ENCODE measurements around the gene CCM2.

Gene CCM2

DNA sequence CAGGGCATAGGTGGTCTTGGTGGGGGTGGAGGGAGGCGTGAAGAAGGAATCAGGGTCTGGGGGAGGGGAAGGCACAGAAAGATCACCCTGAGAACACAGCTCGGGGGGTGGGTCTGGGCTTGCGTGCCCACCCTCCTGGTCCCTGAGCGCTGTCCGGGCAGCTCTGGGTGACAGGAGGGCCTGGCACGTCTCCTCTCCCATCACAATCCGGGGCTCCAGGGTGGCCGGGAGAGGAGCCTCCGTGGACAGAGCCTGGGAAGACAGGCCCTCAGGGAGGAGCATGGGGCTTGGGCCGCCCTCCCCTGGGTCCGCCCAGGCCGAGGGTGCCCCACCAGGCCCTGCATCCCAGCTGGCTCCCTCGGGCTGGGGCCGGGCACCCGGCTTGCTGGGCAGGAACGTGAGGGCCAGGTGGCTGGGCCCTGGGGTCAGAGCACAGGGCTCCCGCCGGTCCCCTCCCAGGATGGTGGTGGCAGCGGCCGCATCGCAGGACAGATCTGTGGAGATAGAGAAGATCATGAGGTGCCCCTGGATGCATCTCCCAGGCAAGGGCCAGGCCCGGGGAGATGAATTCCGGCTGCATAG, 85.7 kb downstream of the CCM2 start:
- no peak for DNase-seq

DNA sequence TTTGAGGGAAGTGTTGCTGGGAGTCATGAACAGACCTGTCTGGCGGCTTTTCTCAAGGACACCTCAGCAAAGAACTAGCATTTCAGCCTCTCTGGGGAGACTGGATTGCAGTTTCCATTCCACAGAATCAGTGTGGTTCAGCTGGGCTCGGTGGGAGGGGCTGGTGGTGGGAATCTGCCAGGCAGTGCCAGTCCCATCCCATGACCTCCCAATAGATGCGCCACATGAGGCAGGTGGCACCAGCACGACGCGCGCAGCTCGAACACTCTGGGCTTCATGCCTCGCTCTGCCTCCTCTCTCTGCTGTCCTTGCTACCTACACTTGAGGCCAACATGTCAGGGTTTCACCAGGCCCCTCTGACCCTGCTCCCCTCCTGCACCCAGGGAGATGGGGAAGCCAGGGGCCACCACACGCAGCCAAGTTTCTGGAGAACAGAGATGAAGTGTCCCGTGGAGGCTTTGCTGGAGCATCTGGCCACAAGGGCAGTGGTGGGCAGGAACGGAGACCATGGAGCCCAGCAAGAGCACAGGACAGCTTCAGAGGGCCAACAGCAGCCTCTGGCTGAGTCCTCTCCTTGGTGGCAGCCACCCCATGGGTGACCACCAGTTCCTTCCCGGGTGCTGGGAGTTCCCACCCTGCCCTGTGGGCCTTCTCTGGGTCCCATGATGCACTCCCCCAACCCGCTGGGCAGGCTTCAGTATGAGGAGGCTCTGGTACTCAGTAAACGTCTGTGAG, 86.5 kb downstream of the CCM2 start:
- no peak for DNase-seq

DNA sequence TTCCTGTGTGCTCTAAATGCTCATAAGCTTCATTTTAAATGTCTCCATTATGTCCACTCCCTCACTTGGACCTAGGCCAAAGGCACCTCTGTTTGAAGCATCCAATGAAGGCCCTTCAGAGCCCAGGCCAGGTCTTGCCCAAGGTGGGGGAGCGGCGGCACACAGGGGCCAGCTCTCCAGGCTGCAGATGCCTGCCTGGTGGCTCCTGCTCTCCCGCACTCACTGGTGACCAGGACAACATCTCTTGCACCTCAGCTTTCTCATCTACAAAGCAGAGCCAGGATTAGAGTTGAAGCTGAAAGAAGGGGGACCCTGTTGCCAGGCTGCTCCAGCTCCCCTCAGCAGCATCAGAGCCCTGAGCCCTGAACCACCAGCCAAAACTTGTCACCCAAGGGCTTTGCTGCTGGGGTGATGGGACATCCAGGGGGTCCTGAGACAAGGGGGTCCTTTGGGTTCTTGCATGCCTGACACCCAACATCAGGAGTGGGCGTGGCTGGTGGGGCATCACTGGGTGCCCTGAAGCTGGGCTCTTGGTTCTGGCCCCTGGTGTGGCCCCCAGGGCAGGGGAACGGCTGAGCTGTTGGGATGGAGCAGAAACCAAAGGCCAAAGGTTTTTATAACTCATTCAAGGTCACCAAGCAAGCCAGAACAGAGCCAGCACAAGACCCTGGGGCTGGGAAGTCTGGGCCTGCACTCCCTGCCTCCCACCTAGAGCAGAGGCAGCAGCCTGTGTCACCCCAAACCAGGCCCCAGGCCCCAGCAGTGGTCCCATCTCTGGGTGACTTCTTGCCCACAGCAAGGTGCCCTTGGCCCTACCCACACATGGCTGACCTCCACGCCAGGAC, 87.5 kb downstream of the CCM2 start:
- no peak for DNase-seq

DNA sequence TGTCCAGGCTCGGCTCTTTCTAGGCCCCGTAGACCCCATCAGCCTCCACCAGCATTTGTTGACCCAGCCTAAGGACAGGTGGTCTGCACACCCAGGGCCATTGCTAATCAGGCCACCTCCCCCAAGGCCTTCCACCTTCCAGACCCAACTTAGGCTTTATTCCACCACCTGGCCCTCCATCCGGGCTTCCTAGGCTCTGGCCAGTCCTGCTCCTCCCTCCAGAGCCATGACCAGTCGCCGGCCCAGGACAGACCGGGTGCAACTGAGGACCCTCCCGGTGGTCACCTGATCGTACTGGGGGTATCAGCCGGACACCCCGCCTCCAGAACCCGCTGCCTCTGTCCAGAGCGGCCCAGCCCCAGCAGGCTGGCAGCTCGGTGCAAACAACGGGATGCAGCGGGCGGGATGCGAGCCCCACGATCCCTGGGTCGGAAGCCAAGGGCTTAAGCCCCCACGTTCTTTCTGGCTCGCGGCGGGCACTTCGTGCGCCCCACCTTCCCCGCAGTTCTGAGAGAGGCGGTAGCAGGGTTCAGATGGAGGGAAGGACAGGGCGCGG, 88.2 kb downstream of the CCM2 start:
- DNase-seq: no peak

DNA sequence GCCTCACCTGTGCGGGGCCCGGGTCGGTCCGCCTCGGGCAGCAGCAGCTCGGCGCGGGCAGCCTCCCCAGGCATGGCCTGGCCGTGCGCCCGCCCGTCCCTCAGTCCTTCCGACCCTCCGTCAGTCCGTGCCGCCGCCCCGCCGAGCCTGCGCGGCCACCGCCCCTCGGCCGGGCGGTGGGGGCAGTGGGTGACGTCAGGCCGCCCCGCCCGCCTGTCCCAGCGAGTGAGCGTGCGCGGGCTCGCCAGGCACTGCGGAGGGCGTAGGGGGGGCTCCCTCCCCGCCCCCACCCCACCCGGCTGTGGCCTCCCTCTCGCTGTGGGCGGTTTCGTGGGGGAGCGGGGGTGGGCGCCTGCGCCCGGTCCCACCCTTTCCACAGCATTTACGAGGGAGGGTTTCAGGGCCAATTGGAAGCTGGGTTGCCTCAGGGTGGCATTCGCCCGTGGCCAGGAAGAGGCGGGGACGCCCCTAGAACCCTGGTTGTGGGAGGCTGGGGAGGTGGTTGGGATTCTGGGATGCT, 88.9 kb downstream of the CCM2 start, which contains the start of gene NACAD:
Gene NACAD (minus strand): TSS at position 149 of the 520 bp plus-strand sequence. CDS start 75 bp downstream, at position 74.
- DNase-seq: peak; percentile 12 to 31

DNA sequence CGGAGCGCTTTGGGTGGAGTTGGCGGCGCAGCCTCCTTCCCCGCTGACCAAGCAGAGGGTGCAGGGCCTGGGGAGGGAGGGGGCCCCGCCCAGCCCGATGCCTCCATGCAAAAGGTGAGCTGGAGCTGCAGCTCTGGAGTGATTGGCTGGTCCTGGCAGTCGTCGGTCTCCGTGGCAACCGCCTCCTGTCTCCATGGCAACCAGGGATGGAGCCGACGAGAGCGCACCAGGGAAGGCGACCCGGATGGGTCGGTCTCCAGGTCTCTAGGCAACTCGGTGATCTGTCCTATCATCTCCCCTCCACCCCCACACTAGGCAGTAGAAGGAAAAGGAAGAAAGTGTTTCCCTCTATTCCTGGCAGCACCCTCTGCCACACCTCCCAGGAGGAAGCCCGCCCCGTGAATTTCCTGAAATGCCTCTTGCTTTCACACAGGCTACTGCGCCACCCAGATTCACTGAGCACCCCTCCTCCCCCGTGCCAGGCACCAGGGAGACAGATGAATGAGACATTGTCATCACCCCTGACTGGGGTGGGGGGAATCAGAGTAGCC, 89.4 kb downstream of the CCM2 start:
- peak; percentile 43 to 51 for DNase-seq

DNA sequence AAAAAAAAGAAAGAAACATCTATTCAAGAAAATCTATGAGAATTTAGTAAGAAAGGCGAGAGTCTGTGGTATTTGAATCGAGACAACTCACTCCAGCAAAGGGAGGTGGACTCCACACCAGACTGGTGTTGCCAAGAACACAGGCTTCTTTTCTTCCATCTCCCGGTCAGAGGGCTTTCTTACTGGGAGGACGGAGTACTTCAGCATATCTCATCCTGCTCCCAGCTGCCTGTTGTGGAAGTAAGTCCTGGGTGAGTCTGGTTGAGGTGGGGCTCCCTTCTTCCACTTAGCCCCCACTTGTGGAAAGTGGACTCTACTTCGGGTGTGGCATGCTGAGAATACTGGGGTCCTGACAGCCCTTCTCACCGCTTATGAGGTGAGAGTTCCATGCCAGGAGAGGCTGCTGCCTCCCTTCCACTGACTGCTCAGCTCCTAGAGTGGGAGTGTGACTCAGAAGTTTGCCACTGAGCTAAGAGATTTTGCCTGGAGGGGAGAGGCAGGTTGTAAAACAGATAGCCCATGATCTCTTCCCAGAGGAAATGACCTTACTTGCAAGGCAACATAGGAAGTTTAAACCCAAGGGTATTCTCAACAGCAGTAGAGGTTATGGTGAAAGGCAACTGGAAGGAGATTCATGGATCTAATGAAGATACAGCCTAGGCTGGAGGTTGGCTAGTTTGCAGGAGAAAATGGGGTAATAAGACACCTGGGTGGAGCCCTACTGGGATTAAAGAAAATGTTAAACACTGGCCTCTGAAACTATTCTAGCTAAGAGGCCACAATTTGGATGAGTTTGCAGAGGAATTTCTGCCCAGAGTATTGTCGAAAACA, 92.3 kb downstream of the CCM2 start:
- DNase-seq: no peak

DNA sequence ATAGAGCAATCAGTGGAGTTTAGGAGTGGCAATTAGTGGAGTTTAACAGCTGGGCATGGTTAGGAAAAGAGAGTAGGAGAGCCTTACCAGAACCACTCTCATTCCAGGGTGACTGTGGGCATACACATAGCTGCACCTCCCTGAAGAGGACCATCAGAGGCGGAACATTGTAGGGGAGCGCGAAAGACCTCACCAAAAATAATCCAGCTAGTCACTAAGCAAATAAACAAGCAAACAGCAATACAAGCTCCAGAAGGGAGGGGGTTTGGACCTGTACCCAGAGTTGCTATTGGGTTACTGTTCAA, 92.9 kb downstream of the CCM2 start:
- no peak for DNase-seq

DNA sequence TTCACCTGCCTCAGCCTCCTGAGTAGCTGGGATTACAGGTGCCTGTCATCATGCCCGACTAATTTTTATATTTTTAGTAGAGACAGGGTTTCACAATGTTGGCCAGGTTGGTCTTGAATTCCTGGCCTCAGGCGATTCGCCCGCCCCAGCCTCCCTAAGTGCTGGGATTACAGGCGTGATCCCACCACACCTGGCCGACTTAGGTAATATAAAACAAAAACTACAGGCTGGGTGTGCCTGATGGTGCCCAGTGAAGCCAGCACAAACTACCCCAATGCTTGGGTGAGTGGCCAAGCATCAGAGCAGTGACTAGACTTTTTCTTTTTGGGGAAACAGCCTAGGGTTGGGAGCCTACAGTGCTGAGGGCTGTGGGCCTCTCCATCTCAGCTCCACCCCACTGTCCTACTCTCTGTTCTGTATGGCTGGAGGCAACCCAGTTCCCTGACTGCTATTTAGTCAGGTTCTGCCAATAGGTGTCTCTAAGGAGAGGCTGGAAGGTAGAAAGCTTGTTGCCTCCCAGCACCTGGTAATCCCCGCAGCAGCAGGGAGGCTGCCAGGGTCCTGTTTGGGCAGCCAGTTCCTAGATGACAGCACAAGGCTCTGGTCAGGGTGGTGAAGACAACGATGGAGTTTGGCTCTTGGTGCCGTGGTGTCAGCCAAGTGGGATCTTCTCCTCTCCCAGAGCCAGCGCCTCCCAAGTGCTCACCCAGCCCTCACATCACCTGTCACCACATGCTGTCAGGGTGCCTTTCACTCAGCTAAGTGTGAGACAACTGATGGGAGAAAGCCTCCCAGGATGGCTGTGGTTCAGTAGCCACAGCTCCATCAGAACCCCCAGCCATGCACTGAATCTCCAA, 99.2 kb downstream of the CCM2 start:
- no peak for DNase-seq

DNA sequence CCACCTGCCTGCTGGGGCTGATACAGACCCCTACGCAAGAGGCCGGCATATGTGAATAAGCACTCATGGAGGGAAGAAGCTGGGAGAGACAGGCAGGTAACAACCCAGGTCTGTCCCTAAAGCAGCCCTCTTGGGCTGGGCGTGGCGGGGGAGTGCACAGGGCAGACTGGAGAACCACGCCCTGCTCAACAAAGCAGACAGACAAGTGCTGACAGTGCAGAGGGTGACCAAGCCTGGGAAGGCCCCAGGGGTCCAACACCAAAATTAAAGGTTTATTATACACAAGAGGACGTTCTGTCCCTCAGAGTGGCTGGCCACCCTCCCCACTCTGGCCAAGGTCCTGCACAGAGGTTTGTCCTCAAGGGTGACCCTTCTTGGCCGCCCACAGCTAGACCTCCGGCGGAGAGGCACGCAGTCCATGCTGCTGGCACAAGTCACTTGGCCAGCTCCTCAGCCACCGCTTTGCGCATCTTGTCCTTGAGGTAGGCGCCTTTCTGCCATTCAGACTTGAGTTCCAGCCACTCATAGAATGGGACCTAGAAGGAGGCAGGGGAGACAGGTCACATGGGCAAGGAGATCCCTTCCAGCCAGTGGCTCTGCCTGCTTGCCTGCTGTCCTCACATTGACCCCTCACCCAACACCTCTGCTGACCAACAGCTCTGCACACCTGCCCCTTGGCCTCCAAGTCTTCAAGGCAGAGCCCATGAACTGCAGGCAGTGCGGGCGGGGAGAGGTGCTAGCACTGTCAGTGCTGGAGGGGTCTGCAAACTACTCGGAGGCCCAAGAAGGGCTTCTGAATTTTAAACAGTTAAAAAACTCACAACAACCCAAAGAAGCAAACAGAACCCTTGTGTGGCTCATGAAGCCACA, 100.1 kb downstream of the CCM2 start:
- no peak for DNase-seq

DNA sequence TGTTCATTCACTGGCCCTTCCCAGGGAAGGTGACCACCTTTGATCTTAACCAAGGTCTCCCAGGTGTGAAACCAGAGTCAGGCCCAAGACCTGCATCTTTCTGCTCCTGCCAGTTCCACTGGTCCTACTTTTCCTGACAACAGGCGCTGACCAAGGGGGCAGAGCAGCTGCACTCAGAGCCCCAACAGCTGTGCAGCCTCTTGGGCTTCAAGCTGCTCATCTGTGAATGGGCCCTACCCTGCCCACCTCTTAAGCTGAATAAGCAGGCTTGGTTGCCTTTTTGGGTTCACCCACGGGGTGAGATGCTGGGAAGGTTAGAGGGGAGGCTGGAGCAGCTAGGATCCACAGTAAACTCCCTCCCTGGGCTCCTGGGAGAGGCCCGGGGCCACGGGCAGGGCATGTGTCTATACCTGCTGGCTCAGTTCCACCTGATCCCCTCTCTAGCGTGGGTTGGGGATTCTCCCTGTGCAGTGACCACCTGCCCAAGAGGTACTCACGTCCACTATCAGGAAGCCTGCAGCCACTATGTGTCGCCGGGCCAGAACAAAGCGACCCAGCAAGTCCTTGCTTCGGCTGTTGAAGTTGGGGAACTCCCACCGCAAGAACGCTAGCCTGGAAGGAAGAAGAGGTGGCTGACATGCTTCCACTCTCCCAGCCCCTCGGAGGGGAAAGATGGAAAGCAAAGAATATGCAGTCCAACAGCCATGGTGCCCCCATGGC, 100.9 kb downstream of the CCM2 start:
- no peak for DNase-seq

DNA sequence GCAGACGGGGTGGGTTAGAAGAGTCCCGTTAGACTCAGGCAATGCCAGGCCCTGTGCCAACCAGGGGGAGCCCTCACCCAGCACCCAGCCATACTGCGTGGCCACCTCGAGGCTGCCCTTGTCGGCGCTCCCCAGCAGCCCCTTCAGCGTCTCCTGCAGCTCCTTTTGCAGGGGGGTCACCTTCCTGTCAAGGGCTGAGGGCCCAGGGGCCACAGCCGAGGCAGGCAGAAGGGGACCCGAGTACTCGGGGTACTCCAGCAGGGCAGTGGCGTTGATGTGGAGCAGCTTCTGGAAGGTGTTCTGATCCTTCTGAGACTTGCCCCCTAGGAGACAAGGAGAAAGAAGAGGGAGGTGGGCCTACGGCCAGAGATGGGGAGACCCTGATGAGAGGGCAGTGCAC, 101.7 kb downstream of the CCM2 start:
- no peak for DNase-seq

DNA sequence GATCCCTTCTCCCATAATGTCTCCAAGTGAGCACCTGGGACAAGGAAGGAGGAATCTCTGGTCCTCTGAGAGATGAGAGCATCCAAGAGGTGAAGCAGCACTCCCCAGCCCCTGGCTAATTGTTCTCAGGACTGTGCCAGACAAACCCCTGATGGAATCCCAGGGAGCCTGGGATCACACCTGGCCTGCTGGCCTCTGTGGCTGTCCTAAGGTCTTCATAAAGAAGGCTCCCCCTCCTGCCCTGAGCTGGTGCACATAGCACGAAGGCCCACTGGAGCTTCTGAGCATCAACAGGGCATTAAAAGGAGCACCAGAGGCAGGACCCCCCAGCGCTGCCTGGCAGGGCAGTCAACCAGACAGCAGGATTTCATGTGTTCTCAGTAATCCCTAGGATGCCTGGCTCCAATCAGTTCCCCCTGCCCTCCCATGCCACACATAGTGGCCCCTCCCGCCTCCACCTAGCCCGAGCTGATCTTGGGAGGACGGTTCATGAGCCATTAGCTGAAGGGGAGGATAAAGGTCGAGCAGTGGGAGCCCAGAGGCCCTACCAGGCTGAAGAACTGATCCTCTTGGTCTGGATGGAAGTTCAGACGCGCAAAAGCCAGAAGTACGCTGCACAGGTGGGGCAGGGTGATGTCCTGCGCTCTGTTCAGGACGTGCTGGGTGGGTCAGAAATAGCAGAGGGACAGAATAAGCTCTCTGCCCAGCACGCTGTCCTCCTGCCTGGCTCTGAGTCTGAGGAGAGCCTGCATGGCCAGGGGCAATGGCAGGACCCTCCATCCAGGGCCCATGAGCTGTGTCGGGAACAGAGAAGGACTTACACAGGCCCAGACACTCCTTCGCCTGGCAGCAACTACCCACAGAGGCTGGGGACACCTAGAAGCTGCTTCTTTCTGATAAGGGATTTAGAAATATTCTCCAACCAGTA, 103.0 kb downstream of the CCM2 start:
- DNase-seq: no peak

DNA sequence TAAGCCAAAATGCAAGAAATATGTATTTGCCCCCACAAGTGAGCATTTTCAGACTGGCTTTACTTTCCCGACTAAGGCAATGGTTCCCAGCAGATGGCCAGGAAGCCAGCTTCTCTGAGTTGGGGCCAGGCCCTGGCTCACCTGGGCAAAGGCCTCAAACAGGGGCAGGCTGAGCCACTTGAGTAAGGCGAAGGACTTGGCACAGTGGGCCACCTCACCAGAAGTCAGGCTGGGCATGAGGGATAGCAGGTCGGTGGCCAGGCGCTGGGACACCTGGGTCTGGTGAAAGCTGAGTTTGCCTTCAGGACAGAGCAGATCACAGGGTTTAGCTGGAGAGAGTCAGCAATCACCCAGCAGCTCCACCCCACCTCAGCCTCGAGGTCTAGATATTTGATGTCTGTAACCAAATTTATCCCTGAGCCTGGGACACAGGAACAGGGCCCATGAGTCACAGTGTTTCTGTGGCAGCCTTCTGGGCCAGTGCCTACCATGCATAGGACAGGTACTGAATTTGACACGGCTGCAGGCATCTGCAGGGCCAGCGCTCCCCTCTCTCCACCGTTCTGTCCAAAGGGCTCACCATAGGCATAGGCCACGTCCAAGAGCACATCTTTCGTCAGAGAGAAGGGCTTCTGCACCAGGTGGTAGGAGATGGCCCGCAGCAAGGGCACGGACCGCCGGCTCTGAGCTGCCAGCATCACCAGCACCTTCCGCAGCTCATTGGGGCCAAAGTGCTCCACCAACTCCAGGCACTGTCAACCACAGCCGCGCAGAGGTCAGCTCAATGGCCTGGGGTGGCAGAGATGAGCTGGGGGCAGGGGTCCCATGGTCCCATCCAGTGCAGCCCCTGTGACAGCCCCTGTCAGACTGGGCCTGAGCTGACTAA, 104.2 kb downstream of the CCM2 start:
- no peak for DNase-seq

DNA sequence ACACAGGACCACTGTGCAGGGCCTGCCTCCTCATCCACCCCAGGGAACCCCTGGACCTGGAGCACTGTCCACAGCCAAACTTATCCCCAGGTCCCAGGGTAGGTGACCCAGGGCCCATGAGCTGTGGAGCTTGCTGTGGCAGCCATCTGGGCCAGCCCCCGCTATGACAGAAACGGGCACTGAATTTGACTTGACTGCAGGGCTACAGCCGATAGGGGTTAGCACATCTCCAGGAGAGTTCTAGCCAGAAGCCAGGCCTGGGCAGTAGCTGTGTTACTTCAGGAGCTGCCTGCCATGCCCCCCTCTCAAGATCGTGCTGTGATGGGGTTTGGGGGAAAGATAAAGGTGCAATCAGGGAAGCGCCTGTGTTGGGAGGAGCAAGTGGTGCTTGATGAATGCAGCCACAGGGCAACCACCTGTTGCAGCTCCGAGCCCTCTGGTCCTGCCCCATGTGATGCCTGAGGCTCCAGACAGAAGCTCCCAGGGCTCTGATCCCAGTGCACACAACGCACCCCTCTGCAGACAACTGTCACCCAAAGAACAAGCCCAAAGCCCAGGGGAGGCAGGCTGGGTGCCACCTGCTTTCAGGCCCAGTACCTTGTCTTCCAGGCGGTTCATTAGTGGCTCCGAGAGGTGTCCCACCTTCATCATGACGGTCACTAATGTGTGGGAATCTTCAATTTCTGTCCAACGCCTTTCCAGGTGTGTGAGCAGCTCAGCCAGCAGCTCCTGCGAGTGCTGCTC, 105.0 kb downstream of the CCM2 start:
- no peak for DNase-seq

DNA sequence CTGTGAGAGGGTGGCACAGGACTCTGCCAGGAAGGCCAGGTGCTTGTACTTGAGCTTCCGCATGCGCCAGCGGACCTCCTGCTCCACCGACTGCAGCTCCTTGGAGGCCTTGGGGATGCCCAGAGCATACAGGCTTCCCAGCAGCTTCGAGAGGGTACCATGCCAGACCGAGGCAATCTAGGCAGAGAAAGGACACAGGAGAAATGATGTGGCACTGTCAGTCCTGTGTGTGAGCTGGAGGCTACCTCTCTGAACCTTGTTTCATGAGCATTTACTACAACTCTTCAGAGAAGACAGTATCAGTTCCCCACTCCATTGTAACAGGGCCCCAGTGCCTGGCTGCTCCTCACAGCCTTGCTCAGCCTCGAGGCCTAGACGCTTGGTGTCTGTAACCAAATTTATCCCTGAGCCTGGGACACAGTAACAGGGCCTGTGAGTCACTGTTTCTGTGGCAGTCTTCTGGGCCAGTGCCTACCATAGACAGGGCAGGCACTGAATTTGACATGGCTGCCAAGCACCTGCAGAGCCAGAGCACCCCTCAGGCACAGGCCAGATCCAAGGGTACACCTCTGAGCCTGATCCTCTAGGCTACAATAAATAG, 105.7 kb downstream of the CCM2 start:
- DNase-seq: no peak
